SK-N-SH treated with all-trans-retinoic acid at 6 μM for 48 hours (cell line): ENCODE data around the gene UBQLN3.

ENCODE experiments used
- ATAC-seq: fragments of 200-7000 bp; cut with Tn5 transposase; 3 replicates; pipeline ENCODE4 v1.9.1; 2020; ENCODE audit warnings: mild to moderate bottlenecking, moderate library complexity
- BACH2 ChIP-seq: fragments of 250-450 bp; sonication (Bioruptor Pico); IDR thresholded peaks from 2 replicates; pipeline ENCODE4 v1.9.0; 2021; ENCODE audit warnings: mild to moderate bottlenecking, borderline replicate concordance
- ESRRG ChIP-seq: fragments of 250-450 bp; sonication (Bioruptor Pico); IDR thresholded peaks from 2 replicates; pipeline ENCODE4 v1.6.1; 2021; ENCODE audit warnings: mild to moderate bottlenecking
- GLIS3 ChIP-seq: fragments of 250-450 bp; sonication (Bioruptor Pico); IDR thresholded peaks from 2 replicates; pipeline ENCODE4 v1.5.0; 2020; ENCODE audit warnings: mild to moderate bottlenecking, moderate library complexity
- ISL1 ChIP-seq: fragments of 250-450 bp; sonication (Bioruptor Pico); IDR thresholded peaks from 2 replicates; pipeline ENCODE4 v2.1.2; 2022; ENCODE audit warnings: mild to moderate bottlenecking, moderate library complexity
- OSR1 ChIP-seq: fragments of 250-450 bp; sonication (Bioruptor Pico); IDR thresholded peaks from 2 replicates; pipeline ENCODE4 v1.8.0; 2022; ENCODE audit warnings: moderate library complexity, mild to moderate bottlenecking, inconsistent platforms
- PPARA ChIP-seq: fragments of 250-450 bp; sonication (Bioruptor Pico); IDR thresholded peaks from 2 replicates; pipeline ENCODE4 v1.5.0; 2020; ENCODE audit warnings: mild to moderate bottlenecking, borderline replicate concordance
- RARB ChIP-seq: fragments of 250-450 bp; sonication (Bioruptor Pico); IDR thresholded peaks from 2 replicates; pipeline ENCODE4 v1.8.0; 2021; ENCODE audit warnings: mild to moderate bottlenecking, moderate library complexity
- SNAI2 ChIP-seq: fragments of 250-450 bp; sonication (Bioruptor Pico); IDR thresholded peaks from 2 replicates; pipeline ENCODE4 v1.5.0; 2020; ENCODE audit warnings: mild to moderate bottlenecking, moderate library complexity
- TCF4 ChIP-seq: fragments of 250-450 bp; sonication (Bioruptor Pico); IDR thresholded peaks from 2 replicates; pipeline ENCODE4 v1.8.0; 2021; ENCODE audit warnings: mild to moderate bottlenecking, moderate library complexity, borderline replicate concordance
- TOX ChIP-seq: fragments of 250-450 bp; sonication (Bioruptor Pico); IDR thresholded peaks from 2 replicates; pipeline ENCODE4 v1.8.0; 2021; ENCODE audit warnings: mild to moderate bottlenecking, moderate library complexity, borderline replicate concordance
- ZC3H10 ChIP-seq: fragments of 250-450 bp; sonication (Bioruptor Pico); IDR thresholded peaks from 2 replicates; pipeline ENCODE4 v1.5.1; 2021; ENCODE audit warnings: mild to moderate bottlenecking, moderate library complexity
- ZFP3 ChIP-seq: fragments of 250-450 bp; sonication (Bioruptor Pico); IDR thresholded peaks from 2 replicates; pipeline ENCODE4 v1.5.0; 2020; ENCODE audit warnings: mild to moderate bottlenecking, moderate library complexity
- ZFP30 ChIP-seq: fragments of 450-650 bp; formaldehyde crosslinking; IDR thresholded peaks from 2 replicates; pipeline ENCODE4 v1.5.0; 2022; ENCODE audit warnings: mild to moderate bottlenecking, moderate library complexity
- ZNF70 ChIP-seq: fragments of 450-650 bp; formaldehyde crosslinking; IDR thresholded peaks from 2 replicates; pipeline ENCODE4 v1.5.0; 2020; ENCODE audit warnings: mild to moderate bottlenecking, moderate library complexity
- ZNF8 ChIP-seq: fragments of 450-650 bp; formaldehyde crosslinking; IDR thresholded peaks from 2 replicates; pipeline ENCODE4 v1.5.0; 2020; ENCODE audit warnings: mild to moderate bottlenecking, moderate library complexity
- TF ChIP-seq, protein P1 (sequence below): fragments of 250-450 bp; sonication (Bioruptor Pico); IDR thresholded peaks from 2 replicates; pipeline ENCODE4 v1.5.1; 2020; ENCODE audit warnings: low read depth, mild to moderate bottlenecking, moderate library complexity
- TF ChIP-seq, protein P2 (sequence below): fragments of 250-450 bp; sonication (Bioruptor Pico); IDR thresholded peaks from 2 replicates; pipeline ENCODE4 v1.5.1; 2021; ENCODE audit warnings: mild to moderate bottlenecking, moderate library complexity
- TF ChIP-seq, protein P3 (sequence below): fragments of 250-450 bp; sonication (Bioruptor Pico); IDR thresholded peaks from 2 replicates; pipeline ENCODE4 v1.8.0; 2021; ENCODE audit warnings: low read depth, mild to moderate bottlenecking, moderate library complexity, borderline replicate concordance
- TF ChIP-seq, protein P4 (sequence below): fragments of 250-450 bp; sonication (Bioruptor Pico); IDR thresholded peaks from 2 replicates; pipeline ENCODE4 v1.8.0; 2020; ENCODE audit warnings: mild to moderate bottlenecking, moderate library complexity, borderline replicate concordance

UBQLN3 gene

DNA sequence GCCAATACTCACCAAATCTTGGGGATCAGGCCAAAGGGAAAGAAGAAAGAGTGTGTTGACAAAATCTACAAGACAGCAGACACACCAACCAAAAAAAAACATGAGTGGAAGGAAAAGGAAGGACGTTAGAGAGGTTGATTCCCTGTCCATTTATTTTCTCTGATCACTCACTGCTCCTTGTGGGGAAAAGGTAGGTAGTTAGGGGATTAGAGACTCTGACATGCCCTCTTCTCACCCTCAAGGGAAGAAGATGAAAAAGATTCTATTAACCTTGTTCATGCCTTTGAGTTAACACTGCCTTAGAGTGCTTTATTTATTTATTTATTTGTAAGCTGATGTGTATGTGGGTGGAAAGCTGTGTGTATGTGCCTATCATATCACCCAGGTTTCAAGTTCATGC, 38.7 kb upstream of the UBQLN3 start, which contains the start of gene OR52H1 (continued):
- no peak for TF ChIP-seq ZFP3
- TF ChIP-seq, protein P1, sequence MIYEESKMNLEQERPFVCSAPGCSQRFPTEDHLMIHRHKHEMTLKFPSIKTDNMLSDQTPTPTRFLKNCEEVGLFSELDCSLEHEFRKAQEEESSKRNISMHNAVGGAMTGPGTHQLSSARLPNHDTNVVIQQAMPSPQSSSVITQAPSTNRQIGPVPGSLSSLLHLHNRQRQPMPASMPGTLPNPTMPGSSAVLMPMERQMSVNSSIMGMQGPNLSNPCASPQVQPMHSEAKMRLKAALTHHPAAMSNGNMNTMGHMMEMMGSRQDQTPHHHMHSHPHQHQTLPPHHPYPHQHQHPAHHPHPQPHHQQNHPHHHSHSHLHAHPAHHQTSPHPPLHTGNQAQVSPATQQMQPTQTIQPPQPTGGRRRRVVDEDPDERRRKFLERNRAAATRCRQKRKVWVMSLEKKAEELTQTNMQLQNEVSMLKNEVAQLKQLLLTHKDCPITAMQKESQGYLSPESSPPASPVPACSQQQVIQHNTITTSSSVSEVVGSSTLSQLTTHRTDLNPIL (CRISPR knock-in tag): no peak
- TF ChIP-seq BACH2 (CRISPR knock-in tag): no peak
- no peak for TF ChIP-seq ZNF70 (CRISPR knock-in tag)
- no peak for TF ChIP-seq ESRRG (CRISPR knock-in tag)
- TF ChIP-seq PPARA (CRISPR knock-in tag): no peak
- TF ChIP-seq TCF4: no peak
- TF ChIP-seq, protein P2, sequence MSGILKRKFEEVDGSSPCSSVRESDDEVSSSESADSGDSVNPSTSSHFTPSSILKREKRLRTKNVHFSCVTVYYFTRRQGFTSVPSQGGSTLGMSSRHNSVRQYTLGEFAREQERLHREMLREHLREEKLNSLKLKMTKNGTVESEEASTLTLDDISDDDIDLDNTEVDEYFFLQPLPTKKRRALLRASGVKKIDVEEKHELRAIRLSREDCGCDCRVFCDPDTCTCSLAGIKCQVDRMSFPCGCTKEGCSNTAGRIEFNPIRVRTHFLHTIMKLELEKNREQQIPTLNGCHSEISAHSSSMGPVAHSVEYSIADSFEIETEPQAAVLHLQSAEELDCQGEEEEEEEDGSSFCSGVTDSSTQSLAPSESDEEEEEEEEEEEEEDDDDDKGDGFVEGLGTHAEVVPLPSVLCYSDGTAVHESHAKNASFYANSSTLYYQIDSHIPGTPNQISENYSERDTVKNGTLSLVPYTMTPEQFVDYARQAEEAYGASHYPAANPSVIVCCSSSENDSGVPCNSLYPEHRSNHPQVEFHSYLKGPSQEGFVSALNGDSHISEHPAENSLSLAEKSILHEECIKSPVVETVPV (CRISPR knock-in tag): no peak

DNA sequence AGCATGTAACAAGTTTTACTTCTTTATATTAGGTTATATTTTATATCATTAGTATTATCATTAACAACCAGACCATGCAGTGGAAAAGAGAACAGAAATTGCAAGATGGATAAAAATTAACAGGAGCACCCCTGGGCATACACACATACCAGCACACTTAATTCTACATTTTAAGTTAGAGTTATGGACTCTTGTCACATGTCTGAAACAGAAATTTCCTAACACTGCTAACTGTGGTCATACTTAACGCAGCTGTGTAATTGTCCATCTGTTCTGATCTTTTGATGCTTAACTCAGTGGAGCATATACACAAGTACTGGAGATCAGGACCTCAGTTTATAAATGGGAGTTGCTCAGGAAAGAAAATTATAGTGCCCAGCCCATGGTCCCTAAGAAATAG, 38.2 kb upstream of the UBQLN3 start:
- TF ChIP-seq PPARA (CRISPR knock-in tag) (no peak), RARB (CRISPR knock-in tag) (no peak)
- TF ChIP-seq, protein P3, sequence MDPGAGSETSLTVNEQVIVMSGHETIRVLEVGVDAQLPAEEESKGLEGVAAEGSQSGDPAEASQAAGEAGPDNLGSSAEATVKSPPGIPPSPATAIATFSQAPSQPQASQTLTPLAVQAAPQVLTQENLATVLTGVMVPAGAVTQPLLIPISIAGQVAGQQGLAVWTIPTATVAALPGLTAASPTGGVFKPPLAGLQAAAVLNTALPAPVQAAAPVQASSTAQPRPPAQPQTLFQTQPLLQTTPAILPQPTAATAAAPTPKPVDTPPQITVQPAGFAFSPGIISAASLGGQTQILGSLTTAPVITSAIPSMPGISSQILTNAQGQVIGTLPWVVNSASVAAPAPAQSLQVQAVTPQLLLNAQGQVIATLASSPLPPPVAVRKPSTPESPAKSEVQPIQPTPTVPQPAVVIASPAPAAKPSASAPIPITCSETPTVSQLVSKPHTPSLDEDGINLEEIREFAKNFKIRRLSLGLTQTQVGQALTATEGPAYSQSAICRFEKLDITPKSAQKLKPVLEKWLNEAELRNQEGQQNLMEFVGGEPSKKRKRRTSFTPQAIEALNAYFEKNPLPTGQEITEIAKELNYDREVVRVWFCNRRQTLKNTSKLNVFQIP (CRISPR knock-in tag): no peak
- ATAC-seq: no peak

DNA sequence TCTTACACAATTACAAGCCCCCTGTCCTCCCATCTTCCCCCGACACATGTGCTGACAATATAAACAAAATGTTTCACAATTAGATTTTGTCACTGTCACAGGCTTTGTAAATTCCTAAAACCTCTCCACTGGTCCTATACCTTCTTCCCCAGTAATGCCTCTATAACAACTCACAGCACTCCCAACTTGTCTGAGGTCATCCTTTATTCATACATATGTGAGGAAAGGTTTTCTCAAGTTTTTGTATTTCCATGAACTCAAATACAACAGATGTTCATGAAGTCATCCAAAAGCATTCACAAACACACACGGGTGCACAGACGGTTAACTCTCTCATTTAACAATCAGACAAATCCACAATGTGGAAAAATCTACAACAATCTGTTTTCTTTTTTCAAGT, 36.7 kb upstream of the UBQLN3 start:
- ATAC-seq: no peak
- TF ChIP-seq, protein P2 (CRISPR knock-in tag): no peak
- TF ChIP-seq ISL1 (CRISPR knock-in tag) (no peak), ZNF70 (CRISPR knock-in tag) (no peak), ZNF8 (no peak), GLIS3 (CRISPR knock-in tag) (no peak), ZFP3 (no peak), PPARA (CRISPR knock-in tag) (no peak), ZC3H10 (CRISPR knock-in tag) (no peak), OSR1 (no peak), ESRRG (CRISPR knock-in tag) (no peak)
- TF ChIP-seq, protein P1 (CRISPR knock-in tag): no peak
- TF ChIP-seq, protein P3 (CRISPR knock-in tag): no peak
- TF ChIP-seq, protein P4, sequence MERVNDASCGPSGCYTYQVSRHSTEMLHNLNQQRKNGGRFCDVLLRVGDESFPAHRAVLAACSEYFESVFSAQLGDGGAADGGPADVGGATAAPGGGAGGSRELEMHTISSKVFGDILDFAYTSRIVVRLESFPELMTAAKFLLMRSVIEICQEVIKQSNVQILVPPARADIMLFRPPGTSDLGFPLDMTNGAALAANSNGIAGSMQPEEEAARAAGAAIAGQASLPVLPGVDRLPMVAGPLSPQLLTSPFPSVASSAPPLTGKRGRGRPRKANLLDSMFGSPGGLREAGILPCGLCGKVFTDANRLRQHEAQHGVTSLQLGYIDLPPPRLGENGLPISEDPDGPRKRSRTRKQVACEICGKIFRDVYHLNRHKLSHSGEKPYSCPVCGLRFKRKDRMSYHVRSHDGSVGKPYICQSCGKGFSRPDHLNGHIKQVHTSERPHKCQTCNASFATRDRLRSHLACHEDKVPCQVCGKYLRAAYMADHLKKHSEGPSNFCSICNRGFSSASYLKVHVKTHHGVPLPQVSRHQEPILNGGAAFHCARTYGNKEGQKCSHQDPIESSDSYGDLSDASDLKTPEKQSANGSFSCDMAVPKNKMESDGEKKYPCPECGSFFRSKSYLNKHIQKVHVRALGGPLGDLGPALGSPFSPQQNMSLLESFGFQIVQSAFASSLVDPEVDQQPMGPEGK: no peak

DNA sequence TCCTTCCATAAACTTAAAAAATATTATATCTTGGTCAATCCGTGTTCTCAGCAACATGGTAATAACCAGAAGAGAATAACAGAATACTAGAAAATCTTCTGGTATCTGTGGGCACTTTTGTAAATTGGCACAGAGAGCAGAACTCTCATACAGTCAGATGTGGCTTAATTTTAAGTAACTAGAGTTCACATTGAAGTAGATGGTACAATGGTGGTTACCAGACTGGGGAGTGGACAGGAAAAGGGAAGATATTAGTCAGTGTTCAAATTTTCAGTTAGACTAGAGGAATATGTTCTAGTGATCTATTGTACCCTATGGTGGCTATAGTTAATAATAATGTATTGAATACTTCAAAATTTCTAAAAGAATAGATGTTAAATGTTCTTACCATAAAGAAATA, 31.7 kb upstream of the UBQLN3 start:
- ATAC-seq: no peak
- TF ChIP-seq ZC3H10 (CRISPR knock-in tag) (no peak), ZFP30 (CRISPR knock-in tag) (no peak), SNAI2 (no peak), ZFP3 (no peak), GLIS3 (CRISPR knock-in tag) (no peak), TOX (CRISPR knock-in tag) (no peak), ZNF70 (CRISPR knock-in tag) (no peak), BACH2 (CRISPR knock-in tag) (no peak), PPARA (CRISPR knock-in tag) (no peak), ISL1 (CRISPR knock-in tag) (no peak)
- TF ChIP-seq, protein P4: no peak
- TF ChIP-seq, protein P2 (CRISPR knock-in tag): no peak
